D341Med (cell line): Measurements from ENCODE around the gene PLXNB2.

Source experiments
- DNase-seq: peaks from one replicate; pipeline ENCODE4 v3.0.0; 2012; ENCODE audit warnings: low spot score

Gene PLXNB2

DNA sequence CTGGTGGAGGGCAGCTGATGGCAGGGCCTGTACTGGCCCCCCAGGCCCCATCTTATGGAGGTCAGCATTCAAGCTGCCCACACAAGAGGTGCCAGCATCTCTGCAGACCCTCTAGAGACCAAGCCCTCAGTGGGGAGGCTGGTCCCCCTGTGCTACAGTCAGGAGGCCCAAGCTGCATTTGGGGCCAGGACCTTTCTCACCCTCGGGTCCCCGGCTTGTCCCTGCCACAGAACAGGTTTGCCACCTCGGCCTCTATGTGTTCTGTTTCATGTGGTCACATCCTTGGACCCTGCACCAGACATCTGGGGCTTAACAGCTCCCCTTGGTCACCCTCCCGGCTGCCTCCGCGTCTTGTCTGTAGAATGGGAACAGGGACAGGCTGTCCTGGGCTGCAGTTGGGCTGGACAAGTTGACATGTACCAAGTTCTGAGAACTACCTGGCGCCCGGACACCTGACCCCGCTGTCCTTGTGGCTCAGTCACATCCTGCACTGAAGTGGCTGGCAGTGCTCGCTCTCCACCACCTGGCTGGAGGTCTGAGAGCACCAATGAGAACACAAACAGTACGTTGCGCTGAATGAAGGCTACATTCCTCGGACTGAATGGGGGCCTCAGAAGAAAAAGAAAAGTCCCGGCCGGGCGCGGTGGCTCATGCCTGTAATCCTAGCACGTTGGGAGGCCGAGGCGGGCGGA, 2.7 kb upstream of the PLXNB2 start:
- DNase-seq, result no peak

DNA sequence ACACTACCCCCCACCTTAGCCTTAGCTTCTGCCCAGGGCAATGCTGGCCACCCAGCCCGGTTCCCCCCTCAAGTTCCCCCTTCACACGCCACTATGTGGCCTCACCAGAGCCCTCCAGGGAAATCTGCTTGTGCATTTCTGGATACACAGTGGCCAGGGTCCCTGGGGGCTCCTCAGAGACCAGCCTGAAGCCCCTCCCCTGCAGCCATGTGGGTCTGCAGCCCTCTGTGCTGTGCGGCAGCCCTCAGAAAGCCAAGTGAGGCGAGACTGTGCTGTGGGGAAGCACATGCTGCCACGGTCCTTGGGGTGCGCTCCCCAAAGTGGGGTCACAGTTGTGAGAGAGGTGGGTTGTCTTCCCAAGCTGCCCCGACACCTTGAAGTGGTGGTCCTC, 2.1 kb upstream of the PLXNB2 start:
- no peak for DNase-seq

DNA sequence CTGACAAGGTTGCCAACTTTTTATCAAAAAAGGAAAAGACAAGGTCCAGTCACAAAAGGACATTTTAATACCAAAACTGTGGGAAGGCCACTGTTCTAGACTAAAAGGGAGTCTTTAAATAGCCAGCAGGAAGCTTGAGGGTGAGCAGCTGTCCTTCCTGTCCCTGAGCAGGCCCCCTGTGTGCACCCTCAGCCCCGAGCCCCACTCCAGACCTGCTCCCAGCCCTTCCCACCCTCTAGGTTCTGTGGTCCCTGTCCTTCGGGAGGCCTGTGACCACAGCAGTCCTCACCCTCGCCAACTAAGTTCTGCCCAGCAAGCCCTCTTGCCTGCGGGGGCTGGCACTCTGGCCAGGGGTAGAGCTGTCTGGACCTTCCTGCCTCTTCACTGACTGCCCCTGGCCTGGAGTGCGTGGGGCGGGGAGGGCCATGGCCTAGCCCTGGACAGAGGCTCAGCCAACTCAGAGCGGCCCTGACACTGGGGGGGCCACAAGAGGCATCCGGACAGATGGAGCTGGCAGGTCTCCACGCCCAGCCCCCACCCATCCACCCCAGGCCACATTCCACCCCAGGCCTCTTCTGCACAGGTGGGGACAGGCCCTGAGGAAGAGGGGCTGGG, 1.6 kb upstream of the PLXNB2 start:
- DNase-seq, result no peak

DNA sequence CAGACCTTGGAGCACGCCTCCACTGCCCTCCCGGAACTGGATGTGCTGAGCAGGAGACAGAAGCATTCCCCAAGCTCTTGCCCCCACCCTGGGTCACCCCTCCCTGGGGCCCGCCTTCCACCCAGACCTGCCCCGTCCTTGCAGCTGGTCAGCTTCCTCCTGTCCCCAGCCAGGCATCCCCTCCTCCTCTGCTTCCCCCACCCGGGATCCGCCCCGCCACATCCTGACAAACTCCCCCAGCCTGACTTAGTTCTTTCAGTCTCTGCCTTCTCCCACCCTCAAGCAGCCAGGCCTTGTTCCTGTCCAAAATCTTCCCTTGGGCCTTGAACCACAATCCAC, 1.1 kb upstream of the PLXNB2 start:
- no peak for DNase-seq

- peak; percentile 60 for DNase-seq
Observed at GRCh38 chr22:50307890-50308596, 597 bp upstream of the PLXNB2 start.

GRCh38 chr22:50305923-50306566, 1.4 kb downstream of the PLXNB2 start:
- DNase-seq, result peak; percentile 79

DNA sequence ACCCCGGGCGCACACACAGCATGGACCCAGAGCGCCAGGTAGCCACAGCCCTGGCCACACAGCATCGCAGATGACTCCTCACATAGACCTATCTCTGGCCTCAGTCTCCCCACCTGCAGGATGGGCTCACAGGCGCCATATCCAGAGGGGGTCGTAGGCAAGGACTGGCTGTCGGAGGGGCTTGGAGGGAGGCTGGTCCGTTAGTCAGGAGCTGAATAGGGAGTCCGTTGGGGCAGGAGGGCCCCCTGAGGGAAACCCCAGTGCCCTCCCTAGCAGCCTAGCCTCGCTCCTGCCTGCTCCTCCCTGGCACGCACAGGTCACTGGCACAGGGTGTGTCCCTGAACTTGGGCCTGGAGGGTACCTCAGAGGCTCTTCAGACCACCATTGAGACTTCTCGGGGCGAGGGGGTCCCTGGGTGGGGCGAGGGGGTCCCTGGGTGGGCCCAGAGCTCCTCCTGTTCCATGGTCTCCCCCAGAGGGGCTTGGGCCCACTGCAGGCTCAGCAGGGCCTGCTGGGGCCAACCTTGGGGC, 2.0 kb downstream of the PLXNB2 start:
- DNase-seq, result no peak

GRCh38 chr22:50304528-50305392, 2.7 kb downstream of the PLXNB2 start:
- DNase-seq, result peak; percentile 64

DNA sequence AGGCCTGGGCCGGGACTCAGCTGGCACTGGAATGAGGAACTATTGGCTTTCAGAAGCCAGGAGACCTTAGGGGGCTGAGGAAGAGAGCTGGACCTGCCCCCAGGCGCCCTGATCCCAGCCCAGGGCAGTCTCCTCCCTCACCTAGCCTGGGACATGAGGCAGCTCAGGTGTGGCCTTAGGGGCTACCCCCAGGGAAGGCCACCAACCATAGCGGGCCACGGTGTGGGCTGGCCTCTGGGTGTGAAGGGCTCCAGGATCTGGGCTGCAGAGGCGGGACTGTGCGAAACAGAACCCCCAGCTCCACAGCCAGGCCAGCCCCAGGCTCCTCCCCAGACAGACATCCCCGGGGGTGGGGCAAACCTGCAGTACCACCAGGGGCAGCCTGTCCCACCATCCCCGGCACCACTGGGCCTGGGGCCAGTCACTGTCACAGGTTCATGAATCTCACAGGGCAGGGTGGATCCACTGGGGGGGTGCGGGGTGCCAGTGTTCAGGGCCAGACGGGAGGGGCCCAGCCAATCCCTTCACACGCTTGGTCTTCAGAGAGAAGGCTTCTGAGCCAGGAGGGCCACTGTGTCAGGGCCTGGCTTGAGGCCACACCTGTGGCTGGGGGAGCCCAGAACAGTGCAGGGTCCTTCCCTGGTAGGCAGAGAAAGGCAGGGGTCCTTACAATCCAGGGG, 3.5 kb downstream of the PLXNB2 start:
- no peak for DNase-seq

- no peak for DNase-seq
Observed at GRCh38 chr22:50303515-50303847, 4.0 kb downstream of the PLXNB2 start.

DNA sequence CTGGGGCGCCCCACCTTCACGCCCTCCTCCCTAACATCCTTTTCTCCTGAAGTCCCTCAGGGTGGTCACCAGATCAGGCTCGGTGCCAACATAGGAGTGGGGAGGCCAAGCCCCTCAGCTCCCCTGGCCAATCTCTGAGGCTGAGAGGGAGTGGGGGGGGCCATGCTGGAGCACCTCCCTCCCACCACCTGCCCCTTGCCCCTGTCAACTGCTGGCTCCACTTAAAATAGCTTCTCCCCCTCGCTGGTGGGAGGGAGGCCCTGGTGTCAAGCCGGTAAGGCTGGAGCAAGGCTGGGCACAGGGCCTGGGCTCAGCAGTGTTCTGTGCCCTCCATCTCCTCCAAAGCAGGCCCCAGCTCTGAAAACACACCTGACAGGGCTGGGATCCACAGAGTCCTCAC, 4.9 kb downstream of the PLXNB2 start:
- DNase-seq, result no peak

DNA sequence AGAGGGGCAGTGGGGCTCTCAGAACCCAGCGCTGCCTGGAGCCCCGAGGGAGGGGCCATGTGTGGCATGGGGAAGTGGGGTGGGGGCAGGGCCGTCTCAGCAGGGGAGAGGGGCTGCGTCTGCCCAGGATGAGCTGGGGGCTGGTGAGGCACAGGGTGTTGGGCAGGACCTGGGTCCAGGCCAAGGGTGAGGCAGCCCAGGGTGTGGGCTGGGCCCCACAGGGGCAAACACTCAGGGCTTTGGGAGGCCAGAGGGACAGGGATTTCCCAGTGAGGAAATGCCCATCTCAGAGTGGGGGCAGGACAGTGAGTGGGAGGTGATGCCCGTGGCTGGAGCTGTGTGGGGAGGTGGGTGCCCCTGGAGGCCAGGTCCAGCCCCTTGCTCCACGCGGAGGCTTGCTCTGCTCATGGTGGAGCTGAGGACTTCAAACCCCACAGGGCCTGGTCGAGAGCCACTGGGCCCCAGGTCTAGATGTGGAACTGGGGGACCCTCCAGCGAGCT, 5.4 kb downstream of the PLXNB2 start:
- no peak for DNase-seq

- DNase-seq, result no peak
Observed at GRCh38 chr22:50301581-50301991, 5.9 kb downstream of the PLXNB2 start.

DNA sequence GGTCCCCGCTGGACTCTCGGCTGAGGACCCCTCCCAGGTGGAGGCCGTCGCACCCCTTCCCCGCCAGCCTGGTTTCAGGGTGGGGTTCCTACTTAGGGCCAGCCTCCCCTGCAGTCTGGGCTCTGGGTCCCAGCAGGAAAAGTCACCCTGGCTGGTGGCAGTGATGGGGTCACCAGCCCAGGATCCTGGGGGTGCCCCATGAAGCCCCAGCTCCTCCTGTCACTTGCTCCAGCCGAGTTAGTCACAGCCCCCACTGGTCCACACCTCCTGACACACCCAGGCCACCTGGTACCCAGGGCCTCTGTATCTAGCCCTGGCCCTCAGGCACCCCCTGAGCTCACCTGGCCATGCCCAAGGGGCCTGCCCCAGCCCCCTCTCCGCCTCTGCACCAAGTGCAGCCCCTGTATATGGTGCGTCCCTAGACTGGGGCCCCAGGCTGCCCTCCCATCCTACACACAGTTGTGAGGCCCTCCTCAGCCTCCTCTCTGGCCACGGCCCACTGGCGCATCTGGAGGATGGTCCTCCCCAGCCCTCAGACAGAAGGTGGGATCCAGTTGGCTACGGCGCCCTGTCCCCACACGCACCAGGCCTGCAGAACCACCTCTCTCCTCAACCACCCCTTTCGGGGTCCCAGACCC, 6.7 kb downstream of the PLXNB2 start:
- no peak for DNase-seq

- no peak for DNase-seq
Observed at GRCh38 chr22:50299785-50300619, 7.4 kb downstream of the PLXNB2 start.

GRCh38 chr22:50298937-50299784, 8.3 kb downstream of the PLXNB2 start:
- DNase-seq, result peak; percentile 76

- DNase-seq, result no peak
Observed at GRCh38 chr22:50298266-50298637, 9.2 kb downstream of the PLXNB2 start.

DNA sequence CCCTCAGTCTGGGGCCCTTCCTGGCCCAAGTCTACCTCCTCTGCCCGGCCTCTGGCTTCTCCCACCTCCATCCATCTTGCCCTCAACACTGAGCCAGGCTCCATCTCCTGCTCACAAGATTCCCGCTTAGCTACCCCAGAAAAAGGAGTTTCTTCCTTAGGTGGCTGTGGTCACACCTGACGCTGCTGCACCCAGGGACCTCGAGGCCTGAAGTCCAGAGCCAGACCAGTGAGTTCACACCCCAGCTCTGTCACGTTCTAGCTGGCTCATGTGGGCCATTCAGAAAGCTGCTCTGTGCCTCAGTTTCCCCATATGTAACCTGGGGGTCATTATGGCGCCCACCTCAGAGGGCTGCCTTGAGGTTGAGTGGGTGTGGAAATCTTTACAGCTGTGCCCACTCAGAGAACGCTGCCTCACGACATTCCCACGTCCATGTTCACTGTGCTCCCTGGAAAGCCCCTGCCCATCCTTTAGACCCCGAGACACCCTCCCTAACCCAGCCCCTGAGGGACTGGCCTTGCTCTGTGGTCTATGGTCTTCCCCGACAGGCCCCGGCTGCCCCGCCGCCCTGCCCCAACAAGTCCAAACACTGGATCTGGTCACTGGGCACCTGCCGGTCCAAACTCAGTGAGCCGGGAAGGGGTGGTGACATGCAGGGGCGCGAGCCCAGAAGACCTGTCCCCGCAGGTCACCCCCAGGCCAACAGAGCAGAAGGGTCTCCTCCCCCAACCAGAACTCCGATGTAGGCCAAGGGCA, 9.8 kb downstream of the PLXNB2 start:
- DNase-seq, result no peak
